ENCODE measurements around the gene EMID1.

DNA sequence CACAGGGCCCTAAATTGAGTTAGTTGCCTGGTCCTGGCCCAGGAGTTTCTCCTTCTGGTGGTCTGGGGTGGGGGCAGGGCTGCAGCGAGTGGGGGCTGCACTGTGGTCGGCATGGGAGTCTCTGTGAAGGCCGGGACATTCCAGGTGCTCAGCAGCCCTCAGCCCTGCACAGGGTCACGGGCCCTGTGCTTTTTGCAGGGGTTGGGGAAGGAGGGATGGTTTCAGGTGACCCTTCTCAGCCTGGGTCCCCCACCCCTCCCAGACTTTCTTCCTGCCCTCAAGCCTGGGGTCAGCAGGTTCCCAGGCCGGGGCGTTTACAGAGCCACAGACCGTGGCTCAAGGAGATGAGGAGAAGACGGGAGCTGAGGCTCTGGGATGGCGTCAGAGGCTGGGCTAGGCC is 7.8 kb downstream of the EMID1 start:
- TF ChIP-seq, protein P1, sequence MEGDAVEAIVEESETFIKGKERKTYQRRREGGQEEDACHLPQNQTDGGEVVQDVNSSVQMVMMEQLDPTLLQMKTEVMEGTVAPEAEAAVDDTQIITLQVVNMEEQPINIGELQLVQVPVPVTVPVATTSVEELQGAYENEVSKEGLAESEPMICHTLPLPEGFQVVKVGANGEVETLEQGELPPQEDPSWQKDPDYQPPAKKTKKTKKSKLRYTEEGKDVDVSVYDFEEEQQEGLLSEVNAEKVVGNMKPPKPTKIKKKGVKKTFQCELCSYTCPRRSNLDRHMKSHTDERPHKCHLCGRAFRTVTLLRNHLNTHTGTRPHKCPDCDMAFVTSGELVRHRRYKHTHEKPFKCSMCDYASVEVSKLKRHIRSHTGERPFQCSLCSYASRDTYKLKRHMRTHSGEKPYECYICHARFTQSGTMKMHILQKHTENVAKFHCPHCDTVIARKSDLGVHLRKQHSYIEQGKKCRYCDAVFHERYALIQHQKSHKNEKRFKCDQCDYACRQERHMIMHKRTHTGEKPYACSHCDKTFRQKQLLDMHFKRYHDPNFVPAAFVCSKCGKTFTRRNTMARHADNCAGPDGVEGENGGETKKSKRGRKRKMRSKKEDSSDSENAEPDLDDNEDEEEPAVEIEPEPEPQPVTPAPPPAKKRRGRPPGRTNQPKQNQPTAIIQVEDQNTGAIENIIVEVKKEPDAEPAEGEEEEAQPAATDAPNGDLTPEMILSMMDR (IDR thresholded peaks at IDR 0.05) = no peak
- TF ChIP-seq POLR2AphosphoS5 (IDR thresholded peaks at IDR 0.05) (no peak), EP300 (IDR thresholded peaks at IDR 0.05; ENCODE audit: low read depth) (no peak), POLR2A (IDR thresholded peaks at IDR 0.05) (no peak)
